ENCODE results near the gene CARF. TPM values are rescaled to one million over a fixed set of nuclear protein-coding genes. Genes with fewer than 3 reads are reported as not detected.
"Not testable (repeated sequence)": the region's sequence is repeated elsewhere in the genome, so short reads cannot be mapped to it uniquely, and the experiment has no call there.

The CARF gene
- total and polyA plus RNA-seq, 2 experiments from 2014 or later = 4.3 to 9.5 TPM

DNA sequence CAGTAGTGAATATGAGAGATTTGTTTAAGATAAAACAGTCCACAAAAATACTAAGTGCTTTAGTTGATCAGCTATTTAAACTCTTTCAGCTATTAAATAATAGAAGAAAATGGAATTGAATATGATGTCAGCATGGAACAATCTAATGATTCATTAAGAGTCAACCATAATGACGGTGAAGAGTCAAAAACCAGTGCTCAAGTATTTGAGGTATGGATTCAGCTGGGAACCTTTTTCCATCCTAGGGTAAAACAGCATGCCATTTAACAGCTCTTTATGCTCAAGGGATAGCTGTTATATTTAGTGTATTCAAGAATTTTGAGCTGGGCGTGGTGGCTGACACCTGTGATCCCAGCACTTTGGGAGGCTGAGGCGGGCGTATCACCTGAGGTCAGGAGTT is 29.7 kb downstream of the CARF start:
- Histone ChIP-seq H3K4me1 (ENCODE audit: insufficient read depth) (peaks cover 14% of the 10 kb centered on the region; the same call in 1 of the 2 replicates), H3K4me3 (no peak overlapping the region), H3K9me3 (ENCODE audit: low read depth) (no peaks in the 10 kb centered on the region), H3K27me3 (replicated peaks; ENCODE audit: insufficient read depth) (no peaks in the 10 kb centered on the region), H3K27ac (peak overlapping the region; percentile 22; the same call in 1 of the 2 replicates), H3K79me2 (ENCODE audit: insufficient read depth) (no peaks in the 10 kb centered on the region), H3K9me2 (ENCODE audit: insufficient read depth) (no peaks in the 10 kb centered on the region; the same call in 1 of the 2 replicates), H2AFZ (no peak overlapping the region), H3K36me3 (ENCODE audit: low read depth) (no peaks in the 10 kb centered on the region), H4K20me1 (ENCODE audit: insufficient read depth) (no peaks in the 10 kb centered on the region), H3K9ac (no peak overlapping the region), H3F3A (ENCODE audit: insufficient read depth) (no peaks in the 10 kb centered on the region), H3K4me2 (ENCODE audit: unreplicated experiment) (no peak overlapping the region)
- DNase-seq = peak; percentile 61
- in situ Hi-C loops (cut with MboI) = no loop called here
- WGBS, 2 experiments (ENCODE audit: low coverage in 1 of 2, low lambda C conversion rate in 2 of 2, missing lambda C conversion rate in 2 of 2) = 78 to 79% methylated on average over 4 of the region's 4 CpGs
- TF ChIP-seq EZH2phosphoT487 (IDR thresholded peaks at IDR 0.05; ENCODE audit: insufficient read depth, low read depth) = no peak
- no peak for TF ChIP-seq EZH2 (IDR thresholded peaks at IDR 0.05; ENCODE audit: insufficient read depth, poor library complexity, severe bottlenecking)

DNA sequence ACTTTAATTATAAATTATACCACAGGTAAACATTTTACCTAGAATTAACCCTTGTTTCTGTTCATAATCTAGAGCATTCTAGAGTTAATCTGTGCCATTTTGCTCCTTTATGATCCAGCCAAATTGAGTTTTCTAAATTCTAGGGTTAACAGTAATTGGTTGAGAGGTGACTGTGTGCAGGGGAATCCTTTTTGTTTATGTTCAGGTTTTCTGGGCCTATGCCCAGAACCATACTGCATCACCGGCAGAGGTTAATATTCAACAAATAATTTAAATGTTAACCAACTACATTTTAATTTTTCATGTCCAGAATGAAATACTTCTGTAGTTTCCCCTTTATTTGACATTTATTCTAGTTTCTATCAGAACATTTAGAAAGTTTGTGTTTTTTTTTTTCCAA is 32.3 kb downstream of the CARF start:
- H3K9me2 ChIP-seq (ENCODE audit: insufficient read depth) = no peaks in the 10 kb centered on the region; the same call in 1 of the 2 replicates
- H3K9ac ChIP-seq = no peak overlapping the region
- H3K79me2 ChIP-seq (ENCODE audit: insufficient read depth) = no peaks in the 10 kb centered on the region
- peak; percentile 53 for DNase-seq
- H2AFZ ChIP-seq = no peak overlapping the region
- H3K27ac ChIP-seq = no peak overlapping the region
- no peaks in the 10 kb centered on the region for H3F3A ChIP-seq (ENCODE audit: insufficient read depth)
- H3K36me3 ChIP-seq (ENCODE audit: low read depth) = no peaks in the 10 kb centered on the region
- 22 to 43% methylated on average over 1 of the region's 1 CpG for WGBS, 2 experiments (ENCODE audit: low coverage in 1 of 2, low lambda C conversion rate in 2 of 2, missing lambda C conversion rate in 2 of 2)
- in situ Hi-C loops (cut with MboI) = no loop called here
- H3K4me2 ChIP-seq (ENCODE audit: unreplicated experiment) = no peak overlapping the region
- no peaks in the 10 kb centered on the region for H4K20me1 ChIP-seq (ENCODE audit: insufficient read depth)
- TF ChIP-seq EZH2phosphoT487 (IDR thresholded peaks at IDR 0.05; ENCODE audit: insufficient read depth, low read depth) = no peak
- no peak for TF ChIP-seq EZH2 (IDR thresholded peaks at IDR 0.05; ENCODE audit: insufficient read depth, poor library complexity, severe bottlenecking)
- H3K9me3 ChIP-seq (ENCODE audit: low read depth) = no peaks in the 10 kb centered on the region
- H3K4me3 ChIP-seq = no peak overlapping the region
- H3K4me1 ChIP-seq (ENCODE audit: insufficient read depth) = peaks cover 14% of the 10 kb centered on the region; the same call in 1 of the 2 replicates
- H3K27me3 ChIP-seq (replicated peaks; ENCODE audit: insufficient read depth) = no peaks in the 10 kb centered on the region

DNA sequence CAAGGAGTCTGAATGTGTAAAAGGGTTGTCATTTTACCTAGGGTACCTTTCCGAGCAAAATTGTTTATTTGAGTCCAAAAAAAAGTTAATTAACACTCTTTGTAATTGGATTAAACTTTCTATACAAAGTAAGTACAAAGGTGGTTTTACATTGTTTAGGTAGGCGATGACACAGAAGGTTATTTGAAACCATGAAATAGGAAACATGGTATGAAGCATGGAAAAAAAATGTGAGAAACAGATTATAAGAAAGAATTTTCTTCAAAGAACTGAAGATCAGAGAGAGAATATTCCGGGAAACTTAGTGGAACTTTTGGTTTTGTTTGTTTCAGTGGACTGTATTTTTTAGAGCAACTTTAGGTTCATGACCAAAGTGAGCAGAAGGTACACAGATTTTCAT is 32.7 kb downstream of the CARF start:
- Histone ChIP-seq H4K20me1 (ENCODE audit: insufficient read depth) (no peaks in the 10 kb centered on the region), H3K27ac (no peak overlapping the region), H3K4me2 (ENCODE audit: unreplicated experiment) (no peak overlapping the region), H3K9me3 (ENCODE audit: low read depth) (no peaks in the 10 kb centered on the region), H3K9me2 (ENCODE audit: insufficient read depth) (no peaks in the 10 kb centered on the region; the same call in 1 of the 2 replicates), H3K79me2 (ENCODE audit: insufficient read depth) (no peaks in the 10 kb centered on the region), H3K27me3 (replicated peaks; ENCODE audit: insufficient read depth) (no peaks in the 10 kb centered on the region), H3K4me3 (no peak overlapping the region), H3K9ac (no peak overlapping the region), H3K36me3 (ENCODE audit: low read depth) (no peaks in the 10 kb centered on the region), H3K4me1 (ENCODE audit: insufficient read depth) (peaks cover 14% of the 10 kb centered on the region; the same call in 1 of the 2 replicates), H2AFZ (no peak overlapping the region), H3F3A (ENCODE audit: insufficient read depth) (no peaks in the 10 kb centered on the region)
- 79 to 88% methylated on average over 3 of the region's 3 CpGs for WGBS, 2 experiments (ENCODE audit: low coverage in 1 of 2, low lambda C conversion rate in 2 of 2, missing lambda C conversion rate in 2 of 2)
- TF ChIP-seq EZH2 (IDR thresholded peaks at IDR 0.05; ENCODE audit: insufficient read depth, poor library complexity, severe bottlenecking) (no peak), EZH2phosphoT487 (IDR thresholded peaks at IDR 0.05; ENCODE audit: insufficient read depth, low read depth) (no peak)
- no peak for DNase-seq
- in situ Hi-C loops (cut with MboI) = no loop called here

DNA sequence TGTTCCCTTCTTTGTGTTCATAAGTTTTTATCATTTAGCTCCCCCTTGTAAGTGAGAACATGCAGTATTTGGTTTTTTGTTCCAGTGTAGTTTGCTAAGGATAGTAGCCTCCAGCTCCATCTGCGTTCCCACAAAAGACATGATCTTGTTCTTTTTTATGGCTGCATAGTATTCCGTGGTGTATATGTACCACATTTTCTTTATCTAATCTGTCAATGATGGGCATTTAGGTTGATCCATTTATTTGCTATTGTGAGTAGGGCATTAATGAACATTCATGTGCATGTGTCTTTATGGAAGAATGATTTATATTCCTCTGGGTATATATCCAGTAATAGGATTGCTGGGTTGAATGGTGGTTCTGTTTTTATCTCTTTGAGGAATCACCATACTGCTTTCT is 33.4 kb downstream of the CARF start:
- Histone ChIP-seq H3K9me3 (ENCODE audit: low read depth) (no peaks in the 10 kb centered on the region), H3K4me2 (ENCODE audit: unreplicated experiment) (no peak overlapping the region), H3K4me1 (ENCODE audit: insufficient read depth) (peaks cover 14% of the 10 kb centered on the region; the same call in 1 of the 2 replicates), H3K36me3 (ENCODE audit: low read depth) (no peaks in the 10 kb centered on the region), H2AFZ (no peak overlapping the region), H3K4me3 (no peak overlapping the region), H3K9ac (no peak overlapping the region), H3K27ac (no peak overlapping the region), H4K20me1 (ENCODE audit: insufficient read depth) (no peaks in the 10 kb centered on the region), H3K9me2 (ENCODE audit: insufficient read depth) (no peaks in the 10 kb centered on the region; the same call in 1 of the 2 replicates), H3K27me3 (replicated peaks; ENCODE audit: insufficient read depth) (no peaks in the 10 kb centered on the region), H3F3A (ENCODE audit: insufficient read depth) (no peaks in the 10 kb centered on the region), H3K79me2 (ENCODE audit: insufficient read depth) (no peaks in the 10 kb centered on the region)
- no peak for TF ChIP-seq EZH2 (IDR thresholded peaks at IDR 0.05; ENCODE audit: insufficient read depth, poor library complexity, severe bottlenecking)
- TF ChIP-seq EZH2phosphoT487 (IDR thresholded peaks at IDR 0.05; ENCODE audit: insufficient read depth, low read depth) = no peak
- DNase-seq = no peak
- in situ Hi-C loops (cut with MboI) = no loop called here
- WGBS, 2 experiments (ENCODE audit: low coverage in 1 of 2, low lambda C conversion rate in 2 of 2, missing lambda C conversion rate in 2 of 2) = 91 to 97% methylated on average over 2 of the region's 2 CpGs

DNA sequence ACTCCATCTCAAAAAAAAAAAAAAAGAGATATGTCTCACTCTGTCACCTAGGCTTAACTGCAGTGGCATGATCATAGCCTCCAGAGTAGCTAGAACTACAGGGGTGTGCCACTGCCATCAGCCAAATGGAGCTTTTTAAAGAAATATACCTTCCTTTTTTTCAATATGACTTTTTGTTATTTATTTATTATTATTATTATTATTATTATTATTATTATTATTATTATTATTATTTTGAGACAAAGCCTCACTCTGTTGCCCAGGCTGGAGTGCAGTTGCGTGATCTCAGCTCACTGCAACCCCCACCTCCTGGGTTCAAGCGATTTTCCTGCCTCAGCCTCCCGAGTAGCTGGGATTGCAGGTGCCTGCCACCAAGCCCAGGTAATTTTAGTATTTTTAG is 37.3 kb downstream of the CARF start:
- H2AFZ ChIP-seq; DNase-seq; H3K4me3 ChIP-seq; H3K79me2 ChIP-seq (ENCODE audit: insufficient read depth); H3K4me1 ChIP-seq (ENCODE audit: insufficient read depth); H3K36me3 ChIP-seq (ENCODE audit: low read depth); H3K9me3 ChIP-seq (ENCODE audit: low read depth); H3K9me2 ChIP-seq (ENCODE audit: insufficient read depth); H3K27ac ChIP-seq; H3K27me3 ChIP-seq (replicated peaks; ENCODE audit: insufficient read depth); H3K9ac ChIP-seq; H3F3A ChIP-seq (ENCODE audit: insufficient read depth); H3K4me2 ChIP-seq (ENCODE audit: unreplicated experiment); in situ Hi-C loops (cut with MboI); H4K20me1 ChIP-seq (ENCODE audit: insufficient read depth): not testable (repeated sequence)
- 81 to 88% methylated on average over 3 of the region's 3 CpGs for WGBS, 2 experiments (ENCODE audit: low coverage in 1 of 2, low lambda C conversion rate in 2 of 2, missing lambda C conversion rate in 2 of 2)

Measured in GM23248 (cell line).